HepG2 (cell line): ENCODE data around the gene ZNF747. TPM values are rescaled to one million over a fixed set of nuclear protein-coding genes. Genes with fewer than 3 reads are reported as not detected.

Source experiments
- ETV6 ChIP-seq: sonication (generic); formaldehyde crosslinking; conservative IDR thresholded peaks from 2 replicates; pipeline ENCODE4 v1.4.0; 2020; ENCODE audit warnings: missing genetic modification reagents
- HES4 ChIP-seq: sonication (generic); formaldehyde crosslinking; IDR thresholded peaks from 2 replicates; pipeline ENCODE4 v1.9.0; 2021; ENCODE audit warnings: mild to moderate bottlenecking, missing genetic modification reagents, borderline replicate concordance
- KLF6 ChIP-seq: IDR thresholded peaks from 2 replicates; pipeline ENCODE4 v1.8.0; 2016; ENCODE audit warnings: missing biosample characterization, missing genetic modification reagents
- KMT2A ChIP-seq: sonication (generic); formaldehyde crosslinking; IDR thresholded peaks from 2 replicates; pipeline ENCODE4 v1.4.0; 2020; ENCODE audit warnings: missing genetic modification reagents
- PHB2 ChIP-seq: fragments of 450-650 bp; IDR thresholded peaks from 2 replicates; pipeline ENCODE4 v1.6.1; 2018; ENCODE audit not compliant: partially characterized antibody
- POLR2AphosphoS5 ChIP-seq: IDR thresholded peaks from 2 replicates; pipeline ENCODE4 v1.6.1; 2012; ENCODE audit warnings: low read depth, low read length
- RXRB ChIP-seq: IDR thresholded peaks from 2 replicates; pipeline ENCODE4 v1.6.1; 2016; ENCODE audit warnings: borderline replicate concordance, missing genetic modification reagents, missing compliant biosample characterization
- SRSF1 ChIP-seq: fragments of 200-400 bp; formaldehyde crosslinking; optimal IDR thresholded peaks from 2 replicates; pipeline ENCODE3; 2017; ENCODE audit warnings: mild to moderate bottlenecking, low read depth, low read length, moderate library complexity
- ZBTB42 ChIP-seq: sonication (generic); formaldehyde crosslinking; IDR thresholded peaks from 2 replicates; pipeline ENCODE4 v1.5.0; 2020; ENCODE audit warnings: mild to moderate bottlenecking, missing genetic modification reagents
- ZFP1 ChIP-seq: IDR thresholded peaks from 2 replicates; pipeline ENCODE4 v1.6.1; 2016
- ZFP36 ChIP-seq: fragments of 150-350 bp; IDR thresholded peaks from 2 replicates; pipeline ENCODE4 v1.6.1; 2018; ENCODE audit warnings: borderline replicate concordance, low read length, low read depth; ENCODE audit not compliant: partially characterized antibody
- ZFP37 ChIP-seq: sonication (generic); formaldehyde crosslinking; IDR thresholded peaks from 2 replicates; pipeline ENCODE4 v1.4.0; 2020; ENCODE audit warnings: missing genetic modification reagents, borderline replicate concordance
- ZFP41 ChIP-seq: sonication (generic); formaldehyde crosslinking; IDR thresholded peaks from 2 replicates; pipeline ENCODE4 v1.4.0; 2020; ENCODE audit warnings: mild to moderate bottlenecking, missing genetic modification reagents, borderline replicate concordance
- ZNF292 ChIP-seq: sonication (generic); formaldehyde crosslinking; IDR thresholded peaks from 2 replicates; pipeline ENCODE4 v1.8.1; 2022; ENCODE audit warnings: mild to moderate bottlenecking, low read depth, missing genetic modification reagents, borderline replicate concordance
- ZNF350 ChIP-seq: sonication (generic); formaldehyde crosslinking; IDR thresholded peaks from 2 replicates; pipeline ENCODE4 v1.4.0; 2020; ENCODE audit warnings: mild to moderate bottlenecking, low read depth, missing genetic modification reagents, borderline replicate concordance
- ZNF543 ChIP-seq: sonication (generic); formaldehyde crosslinking; IDR thresholded peaks from 2 replicates; pipeline ENCODE4 v1.4.0; 2020; ENCODE audit warnings: mild to moderate bottlenecking, missing genetic modification reagents
- ZNF678 ChIP-seq: sonication (generic); formaldehyde crosslinking; IDR thresholded peaks from 2 replicates; pipeline ENCODE4 v1.4.0; 2020; ENCODE audit warnings: mild to moderate bottlenecking, missing genetic modification reagents
- polyA plus RNA-seq, 8 experiments: library from polyadenylated mRNA; depleted of rRNA in 3 of 8; stranded (reverse) in 7 of 8; unstranded in 1 of 8; fragments of >200 nt; fragmentation: Illumina TruSeq in 4 of 8; extraction: Trizol in 4 of 8; gene quantifications; 2 replicates each; pipeline versions ENCODE4 v1.2.1 to v1.2.3, GENCODE V29; 2011 to 2016; ENCODE audit warnings: low read depth in 4 of 8, missing spikeins in 1 of 8, mixed read lengths in 1 of 8; ENCODE audit not compliant: insufficient read depth in 1 of 8
- total RNA-seq, 5 experiments: library from RNA; depleted of rRNA; stranded (reverse); fragments of >200 nt; fragmentation: Illumina TruSeq; extraction: Trizol; gene quantifications; 2 replicates each; pipeline ENCODE4 v1.2.3, GENCODE V29; 2016; ENCODE audit warnings: low read depth in 1 of 5
- TF ChIP-seq, protein P1 (sequence below): sonication (generic); formaldehyde crosslinking; conservative IDR thresholded peaks from 2 replicates; pipeline ENCODE4 v1.4.0; 2020; ENCODE audit warnings: missing genetic modification reagents
- TF ChIP-seq, protein P2 (sequence below): sonication (generic); formaldehyde crosslinking; IDR thresholded peaks from 2 replicates; pipeline ENCODE4 v1.5.0; 2020; ENCODE audit warnings: missing genetic modification reagents, mild to moderate bottlenecking, borderline replicate concordance
- TF ChIP-seq, protein P3 (sequence below): sonication (generic); formaldehyde crosslinking; IDR thresholded peaks from 2 replicates; pipeline ENCODE4 v1.4.0; 2020; ENCODE audit warnings: missing genetic modification reagents
- TF ChIP-seq, protein P4 (sequence below): sonication (generic); formaldehyde crosslinking; IDR thresholded peaks from 2 replicates; pipeline ENCODE4 v1.5.0; 2020; ENCODE audit warnings: missing genetic modification reagents

ZNF747 gene
- total and polyA plus RNA-seq, 2 of the 13 experiments (the other 11 are each of a cell fraction or from before 2014, with no cell fraction given) = 7.2 to 10.2 TPM

DNA sequence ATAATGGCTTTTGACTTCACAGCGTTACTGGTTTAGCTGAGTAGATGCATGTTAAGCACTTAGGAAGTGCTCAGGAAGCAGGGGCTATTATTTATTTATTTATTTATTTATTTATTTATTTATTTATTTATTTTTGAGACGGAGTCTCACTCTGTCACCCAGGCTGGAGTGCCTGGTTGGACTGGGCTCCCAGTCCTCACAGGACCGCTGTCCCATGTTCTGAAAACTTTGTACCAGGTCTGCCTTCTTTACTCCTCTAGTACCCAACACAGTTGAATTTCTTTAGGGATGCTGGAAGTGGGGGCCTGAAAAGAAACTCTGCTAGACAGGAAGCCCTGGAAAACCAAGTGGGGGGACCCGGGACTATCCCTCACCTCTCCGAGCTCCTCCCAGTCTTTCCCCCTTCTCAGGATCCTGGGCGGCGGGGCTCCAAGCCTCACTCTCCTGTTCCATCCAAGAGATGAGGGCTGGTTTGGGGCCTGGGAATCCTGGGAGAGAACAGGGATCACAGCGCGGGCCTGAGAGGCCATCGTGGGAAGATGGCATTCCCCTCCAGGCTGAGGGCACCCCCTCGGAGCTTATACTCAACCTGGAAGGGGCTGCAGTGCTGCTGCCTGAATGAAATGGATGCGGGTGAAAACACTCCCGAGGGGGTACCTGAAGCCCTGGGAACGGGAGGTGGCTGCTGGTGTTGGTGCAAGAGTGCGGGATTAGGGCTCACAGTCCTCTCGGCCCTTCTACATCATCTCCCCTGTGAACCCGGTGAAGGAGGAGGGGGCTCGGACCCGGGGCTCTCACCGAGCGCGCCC is 36.2 kb upstream of the ZNF747 start (continued):
- TF ChIP-seq ZNF292 (no peak), ZNF350 (CRISPR knock-in tag) (peak; percentile 54; the same call in 1 of the 2 replicates), POLR2AphosphoS5 (peak; percentile 8; the same call in 1 of the 2 replicates), KMT2A (CRISPR knock-in tag) (no peak), ETV6 (CRISPR knock-in tag) (0 out of 2 replicates have a peak, but pooled peaks have one; percentile 39), ZFP1 (CRISPR knock-in tag) (no peak), KLF6 (CRISPR knock-in tag) (0 out of 2 replicates have a peak, but pooled peaks have one; percentile 48), ZFP36 (no peak), SRSF1 (peak; percentile 31), ZNF678 (CRISPR knock-in tag) (peak; percentile 49; the same call in 1 of the 2 replicates), ZBTB42 (CRISPR knock-in tag) (no peak), ZNF543 (CRISPR knock-in tag) (0 out of 2 replicates have a peak, but pooled peaks have one; percentile 52), PHB2 (no peak), RXRB (CRISPR knock-in tag) (no peak), ZFP41 (0 out of 2 replicates have a peak, but pooled peaks have one; percentile 48), HES4 (no peak), ZFP37 (0 out of 2 replicates have a peak, but pooled peaks have one; percentile 33)
- TF ChIP-seq, protein P1, sequence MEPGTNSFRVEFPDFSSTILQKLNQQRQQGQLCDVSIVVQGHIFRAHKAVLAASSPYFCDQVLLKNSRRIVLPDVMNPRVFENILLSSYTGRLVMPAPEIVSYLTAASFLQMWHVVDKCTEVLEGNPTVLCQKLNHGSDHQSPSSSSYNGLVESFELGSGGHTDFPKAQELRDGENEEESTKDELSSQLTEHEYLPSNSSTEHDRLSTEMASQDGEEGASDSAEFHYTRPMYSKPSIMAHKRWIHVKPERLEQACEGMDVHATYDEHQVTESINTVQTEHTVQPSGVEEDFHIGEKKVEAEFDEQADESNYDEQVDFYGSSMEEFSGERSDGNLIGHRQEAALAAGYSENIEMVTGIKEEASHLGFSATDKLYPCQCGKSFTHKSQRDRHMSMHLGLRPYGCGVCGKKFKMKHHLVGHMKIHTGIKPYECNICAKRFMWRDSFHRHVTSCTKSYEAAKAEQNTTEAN (CRISPR knock-in tag) = peak; percentile 58; the same call in 1 of the 2 replicates
- TF ChIP-seq, protein P2, sequence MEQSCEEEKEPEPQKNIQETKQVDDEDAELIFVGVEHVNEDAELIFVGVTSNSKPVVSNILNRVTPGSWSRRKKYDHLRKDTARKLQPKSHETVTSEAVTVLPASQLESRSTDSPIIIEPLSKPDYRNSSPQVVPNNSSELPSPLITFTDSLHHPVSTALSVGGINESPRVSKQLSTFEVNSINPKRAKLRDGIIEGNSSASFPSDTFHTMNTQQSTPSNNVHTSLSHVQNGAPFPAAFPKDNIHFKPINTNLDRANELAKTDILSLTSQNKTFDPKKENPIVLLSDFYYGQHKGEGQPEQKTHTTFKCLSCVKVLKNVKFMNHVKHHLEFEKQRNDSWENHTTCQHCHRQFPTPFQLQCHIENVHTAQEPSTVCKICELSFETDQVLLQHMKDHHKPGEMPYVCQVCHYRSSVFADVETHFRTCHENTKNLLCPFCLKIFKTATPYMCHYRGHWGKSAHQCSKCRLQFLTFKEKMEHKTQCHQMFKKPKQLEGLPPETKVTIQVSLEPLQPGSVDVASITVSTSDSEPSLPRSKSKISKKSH (CRISPR knock-in tag) = peak; percentile 13; the same call in 1 of the 2 replicates
- TF ChIP-seq, protein P3, sequence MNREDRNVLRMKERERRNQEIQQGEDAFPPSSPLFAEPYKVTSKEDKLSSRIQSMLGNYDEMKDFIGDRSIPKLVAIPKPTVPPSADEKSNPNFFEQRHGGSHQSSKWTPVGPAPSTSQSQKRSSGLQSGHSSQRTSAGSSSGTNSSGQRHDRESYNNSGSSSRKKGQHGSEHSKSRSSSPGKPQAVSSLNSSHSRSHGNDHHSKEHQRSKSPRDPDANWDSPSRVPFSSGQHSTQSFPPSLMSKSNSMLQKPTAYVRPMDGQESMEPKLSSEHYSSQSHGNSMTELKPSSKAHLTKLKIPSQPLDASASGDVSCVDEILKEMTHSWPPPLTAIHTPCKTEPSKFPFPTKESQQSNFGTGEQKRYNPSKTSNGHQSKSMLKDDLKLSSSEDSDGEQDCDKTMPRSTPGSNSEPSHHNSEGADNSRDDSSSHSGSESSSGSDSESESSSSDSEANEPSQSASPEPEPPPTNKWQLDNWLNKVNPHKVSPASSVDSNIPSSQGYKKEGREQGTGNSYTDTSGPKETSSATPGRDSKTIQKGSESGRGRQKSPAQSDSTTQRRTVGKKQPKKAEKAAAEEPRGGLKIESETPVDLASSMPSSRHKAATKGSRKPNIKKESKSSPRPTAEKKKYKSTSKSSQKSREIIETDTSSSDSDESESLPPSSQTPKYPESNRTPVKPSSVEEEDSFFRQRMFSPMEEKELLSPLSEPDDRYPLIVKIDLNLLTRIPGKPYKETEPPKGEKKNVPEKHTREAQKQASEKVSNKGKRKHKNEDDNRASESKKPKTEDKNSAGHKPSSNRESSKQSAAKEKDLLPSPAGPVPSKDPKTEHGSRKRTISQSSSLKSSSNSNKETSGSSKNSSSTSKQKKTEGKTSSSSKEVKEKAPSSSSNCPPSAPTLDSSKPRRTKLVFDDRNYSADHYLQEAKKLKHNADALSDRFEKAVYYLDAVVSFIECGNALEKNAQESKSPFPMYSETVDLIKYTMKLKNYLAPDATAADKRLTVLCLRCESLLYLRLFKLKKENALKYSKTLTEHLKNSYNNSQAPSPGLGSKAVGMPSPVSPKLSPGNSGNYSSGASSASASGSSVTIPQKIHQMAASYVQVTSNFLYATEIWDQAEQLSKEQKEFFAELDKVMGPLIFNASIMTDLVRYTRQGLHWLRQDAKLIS (CRISPR knock-in tag) = no peak; the same call in 1 of the 2 replicates
- TF ChIP-seq, protein P4, sequence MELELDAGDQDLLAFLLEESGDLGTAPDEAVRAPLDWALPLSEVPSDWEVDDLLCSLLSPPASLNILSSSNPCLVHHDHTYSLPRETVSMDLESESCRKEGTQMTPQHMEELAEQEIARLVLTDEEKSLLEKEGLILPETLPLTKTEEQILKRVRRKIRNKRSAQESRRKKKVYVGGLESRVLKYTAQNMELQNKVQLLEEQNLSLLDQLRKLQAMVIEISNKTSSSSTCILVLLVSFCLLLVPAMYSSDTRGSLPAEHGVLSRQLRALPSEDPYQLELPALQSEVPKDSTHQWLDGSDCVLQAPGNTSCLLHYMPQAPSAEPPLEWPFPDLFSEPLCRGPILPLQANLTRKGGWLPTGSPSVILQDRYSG (CRISPR knock-in tag) = peak; percentile 60; the same call in 1 of the 2 replicates
